Measurements from ENCODE around the gene PLEKHM2. TPM values are rescaled to one million over a fixed set of nuclear protein-coding genes. Genes with fewer than 3 reads are reported as not detected.

Gene PLEKHM2
- total RNA-seq, 1 experiment from 2014 or later = 49.7 TPM

- no peak for TF ChIP-seq FOXP4 (CRISPR knock-in tag; IDR thresholded peaks at IDR 0.05)
- TF ChIP-seq, protein P1, sequence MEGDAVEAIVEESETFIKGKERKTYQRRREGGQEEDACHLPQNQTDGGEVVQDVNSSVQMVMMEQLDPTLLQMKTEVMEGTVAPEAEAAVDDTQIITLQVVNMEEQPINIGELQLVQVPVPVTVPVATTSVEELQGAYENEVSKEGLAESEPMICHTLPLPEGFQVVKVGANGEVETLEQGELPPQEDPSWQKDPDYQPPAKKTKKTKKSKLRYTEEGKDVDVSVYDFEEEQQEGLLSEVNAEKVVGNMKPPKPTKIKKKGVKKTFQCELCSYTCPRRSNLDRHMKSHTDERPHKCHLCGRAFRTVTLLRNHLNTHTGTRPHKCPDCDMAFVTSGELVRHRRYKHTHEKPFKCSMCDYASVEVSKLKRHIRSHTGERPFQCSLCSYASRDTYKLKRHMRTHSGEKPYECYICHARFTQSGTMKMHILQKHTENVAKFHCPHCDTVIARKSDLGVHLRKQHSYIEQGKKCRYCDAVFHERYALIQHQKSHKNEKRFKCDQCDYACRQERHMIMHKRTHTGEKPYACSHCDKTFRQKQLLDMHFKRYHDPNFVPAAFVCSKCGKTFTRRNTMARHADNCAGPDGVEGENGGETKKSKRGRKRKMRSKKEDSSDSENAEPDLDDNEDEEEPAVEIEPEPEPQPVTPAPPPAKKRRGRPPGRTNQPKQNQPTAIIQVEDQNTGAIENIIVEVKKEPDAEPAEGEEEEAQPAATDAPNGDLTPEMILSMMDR (IDR thresholded peaks at IDR 0.05) = no peak
- TF ChIP-seq NFYB (CRISPR knock-in tag; conservative IDR thresholded peaks at IDR 0.05; ENCODE audit: low read depth) = no peak
- no peak for TF ChIP-seq TP53 (CRISPR knock-in tag; IDR thresholded peaks at IDR 0.05)
- TF ChIP-seq ELF4 (CRISPR knock-in tag; IDR thresholded peaks at IDR 0.05; ENCODE audit: low read depth) = no peak
- TF ChIP-seq ATF2 (CRISPR knock-in tag; IDR thresholded peaks at IDR 0.05; ENCODE audit: borderline replicate concordance, low read depth) = no peak
Measured at GRCh38 chr1:15676688-15677661, 7.1 kb upstream of the PLEKHM2 start (continued).

GRCh38 chr1:15678578-15678977, 5.5 kb upstream of the PLEKHM2 start:
- TF ChIP-seq, protein P2, sequence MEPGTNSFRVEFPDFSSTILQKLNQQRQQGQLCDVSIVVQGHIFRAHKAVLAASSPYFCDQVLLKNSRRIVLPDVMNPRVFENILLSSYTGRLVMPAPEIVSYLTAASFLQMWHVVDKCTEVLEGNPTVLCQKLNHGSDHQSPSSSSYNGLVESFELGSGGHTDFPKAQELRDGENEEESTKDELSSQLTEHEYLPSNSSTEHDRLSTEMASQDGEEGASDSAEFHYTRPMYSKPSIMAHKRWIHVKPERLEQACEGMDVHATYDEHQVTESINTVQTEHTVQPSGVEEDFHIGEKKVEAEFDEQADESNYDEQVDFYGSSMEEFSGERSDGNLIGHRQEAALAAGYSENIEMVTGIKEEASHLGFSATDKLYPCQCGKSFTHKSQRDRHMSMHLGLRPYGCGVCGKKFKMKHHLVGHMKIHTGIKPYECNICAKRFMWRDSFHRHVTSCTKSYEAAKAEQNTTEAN (CRISPR knock-in tag; IDR thresholded peaks at IDR 0.05) = no peak
- TF ChIP-seq, protein P1 (IDR thresholded peaks at IDR 0.05) = no peak
- CTCF ChIA-PET = no interaction called here
- DNase-seq (ENCODE audit: low spot score) (no peak), ATAC-seq (peak; percentile 53)
- POLR2A ChIA-PET = no interaction called here
- Mint-ChIP-seq H3K4me3 (no peak overlapping the region), H3K27ac (no peak overlapping the region), H3K4me1 (peaks cover 11% of the 10 kb centered on the region), H3K36me3 (peaks cover 11% of the 10 kb centered on the region), H3K27me3 (ENCODE audit: low read depth) (peaks cover 4% of the 10 kb centered on the region; the same call in 1 of the 2 replicates), H3K9me3 (peaks cover 13% of the 10 kb centered on the region)

- H3K9me3 Mint-ChIP-seq = peaks cover 13% of the 10 kb centered on the region
- H3K4me3 Mint-ChIP-seq = no peak overlapping the region
- peaks cover 11% of the 10 kb centered on the region for H3K36me3 Mint-ChIP-seq
- ChIA-PET CTCF (interaction anchor here (0.7 kb wide), 1 partner anchor 62 kb away, joined by 5 read pairs; no protein-coding TSS in a partner anchor), POLR2A (no interaction called here)
- no peak for ATAC-seq
- peaks cover 4% of the 10 kb centered on the region; the same call in 1 of the 2 replicates for H3K27me3 Mint-ChIP-seq (ENCODE audit: low read depth)
- no peak overlapping the region; the same call in 1 of the 2 replicates for H3K27ac Mint-ChIP-seq
- no peak for DNase-seq (ENCODE audit: low spot score)
- peaks cover 13% of the 10 kb centered on the region for H3K4me1 Mint-ChIP-seq
- no peak for TF ChIP-seq ELF4 (CRISPR knock-in tag; IDR thresholded peaks at IDR 0.05; ENCODE audit: low read depth)
Measured at GRCh38 chr1:15680131-15680530, 4.0 kb upstream of the PLEKHM2 start.

Data from WTC11 (cell line).